Measurements from ENCODE around the gene MRAS. TPM values are rescaled to one million over a fixed set of nuclear protein-coding genes. Genes with fewer than 3 reads are reported as not detected.
A peak's percentile ranks its signal among the peaks of the same experiment; 100 is the strongest.
"Not testable (repeated sequence)": the region's sequence is repeated elsewhere in the genome, so short reads cannot be mapped to it uniquely, and the experiment has no call there.

The MRAS gene
- polyA plus RNA-seq, 1 donor: 6.3 TPM

GRCh38 chr3:138418601-138419206, 70.3 kb downstream of the MRAS start:
- Histone ChIP-seq H3K4me1 (ENCODE audit: control insufficient read depth, insufficient read depth, low read length) (no peaks in the 10 kb centered on the region), H3K4me3 (ENCODE audit: low read length) (no peak overlapping the region), H3K27me3 (ENCODE audit: control insufficient read depth, insufficient read depth, low read length) (peaks cover 12% of the 10 kb centered on the region), H3K27ac (ENCODE audit: low read length) (no peak overlapping the region), H3K36me3 (ENCODE audit: control insufficient read depth, insufficient read depth, low read length) (no peaks in the 10 kb centered on the region), H3K9me3 (ENCODE audit: control insufficient read depth, low read depth, low read length) (no peaks in the 10 kb centered on the region)
- DNase-seq: no peak
- 80% methylated on average over 2 of the region's 5 CpGs for WGBS (ENCODE audit: insufficient coverage, low lambda C conversion rate)

GRCh38 chr3:138423316-138423715, 74.9 kb downstream of the MRAS start:
- no peak overlapping the region for H3K4me3 ChIP-seq (ENCODE audit: low read length)
- no CpG with 5 or more reads among the region's 1 CpG for WGBS (ENCODE audit: insufficient coverage, low lambda C conversion rate)
- no peaks in the 10 kb centered on the region for H3K36me3 ChIP-seq (ENCODE audit: control insufficient read depth, insufficient read depth, low read length)
- H3K4me1 ChIP-seq (ENCODE audit: control insufficient read depth, insufficient read depth, low read length): no peaks in the 10 kb centered on the region
- H3K27me3 ChIP-seq (ENCODE audit: control insufficient read depth, insufficient read depth, low read length): peaks cover 3% of the 10 kb centered on the region
- no peaks in the 10 kb centered on the region for H3K9me3 ChIP-seq (ENCODE audit: control insufficient read depth, low read depth, low read length)
- DNase-seq: no peak
- no peak overlapping the region for H3K27ac ChIP-seq (ENCODE audit: low read length)

- no peak for DNase-seq
- WGBS (ENCODE audit: insufficient coverage, low lambda C conversion rate): no CpG with 5 or more reads among the region's 2 CpGs
- H3K36me3 ChIP-seq (ENCODE audit: control insufficient read depth, insufficient read depth, low read length): no peaks in the 10 kb centered on the region
These were observed 75.9 kb downstream of the MRAS start for GRCh38 chr3:138424323-138424722.

GRCh38 chr3:138426211-138426610, 77.8 kb downstream of the MRAS start:
- Histone ChIP-seq H3K4me3 (ENCODE audit: low read length) (no peak overlapping the region), H3K36me3 (ENCODE audit: control insufficient read depth, insufficient read depth, low read length) (no peaks in the 10 kb centered on the region), H3K27me3 (ENCODE audit: control insufficient read depth, insufficient read depth, low read length) (peaks cover 7% of the 10 kb centered on the region), H3K27ac (ENCODE audit: low read length) (no peak overlapping the region), H3K4me1 (ENCODE audit: control insufficient read depth, insufficient read depth, low read length) (no peaks in the 10 kb centered on the region), H3K9me3 (ENCODE audit: control insufficient read depth, low read depth, low read length) (no peaks in the 10 kb centered on the region)
- DNase-seq: no peak
- WGBS (ENCODE audit: insufficient coverage, low lambda C conversion rate): 80% methylated on average over 1 of the region's 3 CpGs

More at GRCh38 chr3:138424323-138424722, 75.9 kb downstream of the MRAS start:
- no peaks in the 10 kb centered on the region for H3K9me3 ChIP-seq (ENCODE audit: control insufficient read depth, low read depth, low read length)
- no peaks in the 10 kb centered on the region for H3K4me1 ChIP-seq (ENCODE audit: control insufficient read depth, insufficient read depth, low read length)
- no peak overlapping the region for H3K4me3 ChIP-seq (ENCODE audit: low read length)
- no peak overlapping the region for H3K27ac ChIP-seq (ENCODE audit: low read length)
- peaks cover 3% of the 10 kb centered on the region for H3K27me3 ChIP-seq (ENCODE audit: control insufficient read depth, insufficient read depth, low read length)

- WGBS (ENCODE audit: insufficient coverage, low lambda C conversion rate): 100% methylated on average over 3 of the region's 4 CpGs
- H3K27ac ChIP-seq (ENCODE audit: low read length): not testable (repeated sequence)
These were observed 78.4 kb downstream of the MRAS start for GRCh38 chr3:138426754-138427153.

GRCh38 chr3:138429665-138430064, 81.3 kb downstream of the MRAS start:
- Histone ChIP-seq H3K4me1 (ENCODE audit: control insufficient read depth, insufficient read depth, low read length) (peaks cover 4% of the 10 kb centered on the region), H3K9me3 (ENCODE audit: control insufficient read depth, low read depth, low read length) (peaks cover 6% of the 10 kb centered on the region), H3K27me3 (ENCODE audit: control insufficient read depth, insufficient read depth, low read length) (peaks cover 35% of the 10 kb centered on the region), H3K4me3 (ENCODE audit: low read length) (no peak overlapping the region), H3K36me3 (ENCODE audit: control insufficient read depth, insufficient read depth, low read length) (no peaks in the 10 kb centered on the region), H3K27ac (ENCODE audit: low read length) (no peak overlapping the region)
- no peak for DNase-seq
- WGBS (ENCODE audit: insufficient coverage, low lambda C conversion rate): 40% methylated on average over 1 of the region's 3 CpGs

More at GRCh38 chr3:138426754-138427153, 78.4 kb downstream of the MRAS start:
- not testable (repeated sequence) for H3K36me3 ChIP-seq (ENCODE audit: control insufficient read depth, insufficient read depth, low read length); H3K4me3 ChIP-seq (ENCODE audit: low read length); H3K4me1 ChIP-seq (ENCODE audit: control insufficient read depth, insufficient read depth, low read length); DNase-seq; H3K9me3 ChIP-seq (ENCODE audit: control insufficient read depth, low read depth, low read length)
- H3K27me3 ChIP-seq (ENCODE audit: control insufficient read depth, insufficient read depth, low read length): peaks cover 12% of the 10 kb centered on the region

- H3K4me1 ChIP-seq (ENCODE audit: control insufficient read depth, insufficient read depth, low read length): peaks cover 18% of the 10 kb centered on the region
- no peak for DNase-seq
- no peak overlapping the region for H3K27ac ChIP-seq (ENCODE audit: low read length)
- no CpG with 5 or more reads among the region's 4 CpGs for WGBS (ENCODE audit: insufficient coverage, low lambda C conversion rate)
- peaks cover 66% of the 10 kb centered on the region for H3K27me3 ChIP-seq (ENCODE audit: control insufficient read depth, insufficient read depth, low read length)
- no peaks in the 10 kb centered on the region for H3K36me3 ChIP-seq (ENCODE audit: control insufficient read depth, insufficient read depth, low read length)
- H3K4me3 ChIP-seq (ENCODE audit: low read length): no peak overlapping the region
- H3K9me3 ChIP-seq (ENCODE audit: control insufficient read depth, low read depth, low read length): peaks cover 12% of the 10 kb centered on the region
These were observed 84.3 kb downstream of the MRAS start for GRCh38 chr3:138432576-138433240.

GRCh38 chr3:138433892-138434275, 85.5 kb downstream of the MRAS start:
- H3K27me3 ChIP-seq (ENCODE audit: control insufficient read depth, insufficient read depth, low read length): peaks cover 72% of the 10 kb centered on the region
- peaks cover 18% of the 10 kb centered on the region for H3K4me1 ChIP-seq (ENCODE audit: control insufficient read depth, insufficient read depth, low read length)
- WGBS (ENCODE audit: insufficient coverage, low lambda C conversion rate): 53% methylated on average over 3 of the region's 16 CpGs
- peaks cover 12% of the 10 kb centered on the region for H3K9me3 ChIP-seq (ENCODE audit: control insufficient read depth, low read depth, low read length)
- H3K4me3 ChIP-seq (ENCODE audit: low read length): no peak overlapping the region
- DNase-seq: no peak
- H3K36me3 ChIP-seq (ENCODE audit: control insufficient read depth, insufficient read depth, low read length): no peaks in the 10 kb centered on the region
- H3K27ac ChIP-seq (ENCODE audit: low read length): no peak overlapping the region

GRCh38 chr3:138434276-138434874, 86.0 kb downstream of the MRAS start, which contains the start of gene ESYT3:
Gene ESYT3, plus strand, starts transcription at chr3:138434616. Its CDS starts 183 bp downstream, at chr3:138434799.
- peak within 1 kb of the TSS; percentile 45 for H3K4me3 ChIP-seq (ENCODE audit: low read length)
- H3K27ac ChIP-seq (ENCODE audit: low read length): no peak within 1 kb of the TSS
- peaks cover 18% of the 10 kb centered on the region for H3K4me1 ChIP-seq (ENCODE audit: control insufficient read depth, insufficient read depth, low read length)
- DNase-seq: peak; percentile 81 to 94
- peaks cover 72% of the 10 kb centered on the region for H3K27me3 ChIP-seq (ENCODE audit: control insufficient read depth, insufficient read depth, low read length)
- WGBS (ENCODE audit: insufficient coverage, low lambda C conversion rate): 0% methylated on average over 2 of the region's 54 CpGs
- H3K9me3 ChIP-seq (ENCODE audit: control insufficient read depth, low read depth, low read length): peaks cover 12% of the 10 kb centered on the region
- H3K36me3 ChIP-seq (ENCODE audit: control insufficient read depth, insufficient read depth, low read length): no peaks in the 10 kb centered on the region

- Histone ChIP-seq H3K36me3 (ENCODE audit: control insufficient read depth, insufficient read depth, low read length) (no peaks in the 10 kb centered on the region), H3K27ac (ENCODE audit: low read length) (no peak overlapping the region), H3K9me3 (ENCODE audit: control insufficient read depth, low read depth, low read length) (peaks cover 12% of the 10 kb centered on the region), H3K27me3 (ENCODE audit: control insufficient read depth, insufficient read depth, low read length) (peaks cover 76% of the 10 kb centered on the region), H3K4me1 (ENCODE audit: control insufficient read depth, insufficient read depth, low read length) (peaks cover 18% of the 10 kb centered on the region), H3K4me3 (ENCODE audit: low read length) (peak overlapping the region; percentile 45)
- WGBS (ENCODE audit: insufficient coverage, low lambda C conversion rate): no CpG with 5 or more reads among the region's 78 CpGs
- DNase-seq: peak; percentile 20 to 53
These were observed 86.7 kb downstream of the MRAS start for GRCh38 chr3:138434875-138435772.

Measured in large intestine (tissue), 3 donors.